Measurements from ENCODE around the gene WEE1. TPM values are rescaled to one million over a fixed set of nuclear protein-coding genes. Genes with fewer than 3 reads are reported as not detected.

Gene WEE1
- polyA plus RNA-seq, 1 experiment = 31.7 TPM

DNA sequence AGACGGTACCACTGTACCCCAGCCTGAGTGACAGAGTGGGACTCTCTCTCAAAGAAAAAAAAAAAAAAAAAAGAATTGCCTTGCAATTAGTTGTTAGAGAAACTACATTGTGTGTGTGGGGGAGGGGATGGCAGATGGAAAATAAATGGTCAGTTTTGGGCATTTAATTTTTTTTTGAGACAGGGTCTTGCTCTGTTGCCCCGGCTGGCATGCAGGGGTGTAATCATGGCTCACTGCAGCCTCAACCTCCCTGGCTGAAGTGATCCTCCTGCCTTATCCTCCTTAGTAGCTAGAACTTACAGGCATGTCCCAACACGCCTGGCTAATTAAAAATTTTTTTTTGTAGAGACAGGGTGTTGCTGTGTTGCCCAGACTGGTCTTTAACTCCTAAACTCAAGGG, 36.4 kb downstream of the WEE1 start:
- CTCF ChIA-PET = interaction anchor here (0.5 kb wide), 1 partner anchor 713 kb away, joined by 3 read pairs; no protein-coding TSS in a partner anchor
- Histone ChIP-seq H3K4me3 (ENCODE audit: low read depth, low read length) (no peak overlapping the region), H3K36me3 (ENCODE audit: control insufficient read depth, insufficient read depth, low read length) (no peaks in the 10 kb centered on the region), H3K27me3 (ENCODE audit: control insufficient read depth, insufficient read depth, low read length) (no peaks in the 10 kb centered on the region)
- POLR2A ChIA-PET = no interaction called here
- no peak for DNase-seq (ENCODE audit: low read depth)
- TF ChIP-seq CTCF (IDR thresholded peaks at IDR 0.05; ENCODE audit: insufficient read depth, low read depth, low read length) = no peak

DNA sequence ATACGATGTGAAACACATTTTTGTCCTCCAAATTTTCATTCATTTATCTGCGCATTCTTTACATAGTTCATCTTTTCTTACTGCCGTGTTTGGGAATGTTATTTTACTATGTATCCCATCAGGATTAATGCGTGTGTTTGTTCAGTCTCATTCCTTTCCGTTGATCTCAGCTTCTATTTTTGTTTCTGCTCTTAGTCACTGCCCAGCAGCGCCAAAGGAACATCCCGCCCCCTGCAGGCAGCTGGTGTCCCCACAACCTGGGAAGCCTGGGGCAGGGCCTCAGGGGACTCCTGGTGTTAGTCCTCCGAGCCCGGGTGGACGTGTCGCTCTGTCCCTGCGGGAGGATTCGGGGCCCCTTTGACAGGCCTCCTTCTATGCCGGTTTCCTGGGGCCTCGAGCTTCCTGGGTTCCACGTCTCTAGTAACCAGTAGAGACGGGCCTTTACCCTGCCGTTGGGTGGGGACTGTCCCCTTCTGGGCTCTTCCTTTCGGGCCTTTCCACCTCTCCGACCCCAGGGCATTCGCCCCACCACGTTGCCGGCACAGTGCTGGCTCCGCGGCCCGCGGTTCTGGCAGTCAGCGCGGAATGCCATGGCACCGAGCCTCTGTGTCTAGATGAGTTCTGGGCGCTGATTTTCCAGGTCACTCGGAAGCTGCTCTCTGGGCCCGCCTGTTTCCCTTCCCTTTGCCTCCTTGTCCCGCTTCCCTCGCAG, 39.8 kb downstream of the WEE1 start:
- peak; percentile 95 for DNase-seq (ENCODE audit: low read depth)
- Histone ChIP-seq H3K27me3 (ENCODE audit: control insufficient read depth, insufficient read depth, low read length) (no peaks in the 10 kb centered on the region), H3K4me3 (ENCODE audit: low read depth, low read length) (peak overlapping the region; percentile 4; the same call in 1 of the 2 replicates), H3K36me3 (ENCODE audit: control insufficient read depth, insufficient read depth, low read length) (no peaks in the 10 kb centered on the region)
- peak; percentile 97 for TF ChIP-seq CTCF (IDR thresholded peaks at IDR 0.05; ENCODE audit: insufficient read depth, low read depth, low read length)
- ChIA-PET CTCF (interaction anchor here (0.5 to 2.6 kb wide), 33 partner anchors 10 to 761 kb away, joined by 3 to 13 read pairs (median 4); partner anchors contain the start of genes ADM and WEE1), POLR2A (interaction anchor here (0.5 to 0.7 kb wide), 2 partner anchors 38 to 692 kb away, joined by 4 to 7 read pairs; partner anchors contain the start of gene ADM)

DNA sequence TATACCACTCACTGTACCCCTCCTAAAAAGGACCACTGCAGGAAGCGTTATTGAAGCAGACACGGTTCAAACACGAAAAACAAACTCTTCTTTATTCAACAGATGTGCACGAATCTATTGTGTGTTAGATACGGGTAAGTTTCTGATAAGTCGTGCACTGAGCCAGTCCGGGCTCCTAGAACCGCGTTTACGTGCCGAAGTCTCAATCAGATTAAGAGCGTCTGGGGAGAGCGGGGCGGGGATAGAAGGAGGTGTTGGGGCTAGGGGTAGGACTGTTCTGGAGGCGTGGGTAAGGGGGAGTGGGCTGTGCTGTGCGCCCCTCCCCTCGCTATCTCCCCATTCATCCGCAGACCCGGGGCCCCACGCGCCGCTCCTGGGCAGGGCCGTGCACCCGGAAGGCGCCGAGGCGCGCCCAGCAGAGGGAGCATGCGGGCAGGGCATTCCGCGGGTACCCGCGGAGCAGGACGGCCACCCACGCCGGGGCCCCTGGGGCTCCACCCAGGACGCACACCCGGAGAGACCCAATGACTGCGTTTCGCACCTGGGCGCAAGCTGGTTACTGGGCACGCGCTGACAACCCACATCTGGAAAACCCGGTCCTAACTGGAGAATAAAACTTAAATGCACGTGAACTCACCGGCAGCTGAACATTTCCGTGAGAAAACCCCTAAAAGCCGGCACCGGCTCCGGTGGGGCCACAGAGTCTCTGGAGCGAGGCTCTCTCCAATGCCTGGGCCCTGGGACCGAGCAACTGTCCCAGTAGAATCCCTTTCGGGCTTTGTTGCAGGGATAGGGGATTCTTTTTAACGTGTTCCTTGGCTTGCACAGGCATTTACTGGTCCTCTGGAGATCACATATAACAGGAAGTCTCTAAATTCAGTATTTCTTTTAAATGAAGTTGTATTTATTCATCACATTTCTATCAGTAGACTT, 40.6 kb downstream of the WEE1 start:
- DNase-seq (ENCODE audit: low read depth) = peak; percentile 37
- Histone ChIP-seq H3K36me3 (ENCODE audit: control insufficient read depth, insufficient read depth, low read length) (no peaks in the 10 kb centered on the region), H3K27me3 (ENCODE audit: control insufficient read depth, insufficient read depth, low read length) (no peaks in the 10 kb centered on the region), H3K4me3 (ENCODE audit: low read depth, low read length) (peak overlapping the region; percentile 4)
- CTCF ChIA-PET = interaction anchor here (0.6 to 2.6 kb wide), 33 partner anchors 9 to 842 kb away, joined by 3 to 13 read pairs (median 4); partner anchors contain the start of genes ADM and WEE1
- TF ChIP-seq CTCF (IDR thresholded peaks at IDR 0.05; ENCODE audit: insufficient read depth, low read depth, low read length) = peak; percentile 76
- POLR2A ChIA-PET = interaction anchor here (0.7 kb wide), 1 partner anchor 39 kb away, joined by 4 read pairs; no protein-coding TSS in a partner anchor

DNA sequence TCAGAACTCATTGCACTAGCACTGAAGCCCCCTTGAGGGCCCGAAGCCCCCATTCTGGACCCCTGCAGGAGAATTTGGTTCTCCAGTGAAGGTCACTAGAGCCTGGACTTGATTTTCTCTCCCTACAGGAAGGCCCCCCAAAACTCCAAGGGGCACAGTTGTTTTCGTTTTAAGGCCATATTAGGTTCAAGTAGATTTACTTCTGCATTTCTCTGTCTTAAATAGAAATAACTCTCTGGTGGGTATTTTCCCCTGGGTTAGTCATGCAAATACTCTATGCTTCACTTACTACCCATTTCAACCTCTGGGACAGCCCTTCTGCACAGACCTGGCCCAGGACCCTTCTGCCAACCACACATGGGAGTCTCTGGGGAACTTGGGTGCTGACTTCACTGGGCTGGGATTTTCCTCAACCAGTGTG, 41.6 kb downstream of the WEE1 start:
- POLR2A ChIA-PET = no interaction called here
- H3K27me3 ChIP-seq (ENCODE audit: control insufficient read depth, insufficient read depth, low read length) = no peaks in the 10 kb centered on the region
- no peak overlapping the region for H3K4me3 ChIP-seq (ENCODE audit: low read depth, low read length)
- DNase-seq (ENCODE audit: low read depth) = no peak
- CTCF ChIA-PET = no interaction called here
- TF ChIP-seq CTCF (IDR thresholded peaks at IDR 0.05; ENCODE audit: insufficient read depth, low read depth, low read length) = no peak
- H3K36me3 ChIP-seq (ENCODE audit: control insufficient read depth, insufficient read depth, low read length) = no peaks in the 10 kb centered on the region
